ENCODE measurements around the gene PROM1. TPM values are rescaled to one million over a fixed set of nuclear protein-coding genes. Genes with fewer than 3 reads are reported as not detected.

Gene PROM1
- total RNA-seq, 1 donor = under 0.01 TPM

DNA sequence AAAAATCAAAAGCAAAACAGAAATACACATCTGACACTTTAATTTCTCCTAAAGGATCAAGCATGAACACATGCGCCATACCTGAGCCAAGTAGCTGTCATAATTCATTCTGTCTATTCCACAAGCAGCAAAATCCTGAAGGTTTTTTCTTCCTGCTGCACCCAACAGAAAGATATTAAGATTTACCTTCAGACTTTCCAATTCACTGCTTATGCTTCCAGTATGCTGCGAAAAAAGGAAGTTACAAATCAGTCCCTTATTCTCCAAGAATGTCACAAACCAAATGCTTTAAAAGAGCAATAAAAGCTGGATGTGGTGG, 91.7 kb downstream of the PROM1 start:
- TF ChIP-seq, protein P1, sequence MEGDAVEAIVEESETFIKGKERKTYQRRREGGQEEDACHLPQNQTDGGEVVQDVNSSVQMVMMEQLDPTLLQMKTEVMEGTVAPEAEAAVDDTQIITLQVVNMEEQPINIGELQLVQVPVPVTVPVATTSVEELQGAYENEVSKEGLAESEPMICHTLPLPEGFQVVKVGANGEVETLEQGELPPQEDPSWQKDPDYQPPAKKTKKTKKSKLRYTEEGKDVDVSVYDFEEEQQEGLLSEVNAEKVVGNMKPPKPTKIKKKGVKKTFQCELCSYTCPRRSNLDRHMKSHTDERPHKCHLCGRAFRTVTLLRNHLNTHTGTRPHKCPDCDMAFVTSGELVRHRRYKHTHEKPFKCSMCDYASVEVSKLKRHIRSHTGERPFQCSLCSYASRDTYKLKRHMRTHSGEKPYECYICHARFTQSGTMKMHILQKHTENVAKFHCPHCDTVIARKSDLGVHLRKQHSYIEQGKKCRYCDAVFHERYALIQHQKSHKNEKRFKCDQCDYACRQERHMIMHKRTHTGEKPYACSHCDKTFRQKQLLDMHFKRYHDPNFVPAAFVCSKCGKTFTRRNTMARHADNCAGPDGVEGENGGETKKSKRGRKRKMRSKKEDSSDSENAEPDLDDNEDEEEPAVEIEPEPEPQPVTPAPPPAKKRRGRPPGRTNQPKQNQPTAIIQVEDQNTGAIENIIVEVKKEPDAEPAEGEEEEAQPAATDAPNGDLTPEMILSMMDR (IDR thresholded peaks at IDR 0.05; ENCODE audit: insufficient read depth, low read depth, low read length) = no peak
- no peak overlapping the region for H3K4me3 ChIP-seq (ENCODE audit: low read depth, low read length)
- DNase-seq (ENCODE audit: low read depth) = no peak

DNA sequence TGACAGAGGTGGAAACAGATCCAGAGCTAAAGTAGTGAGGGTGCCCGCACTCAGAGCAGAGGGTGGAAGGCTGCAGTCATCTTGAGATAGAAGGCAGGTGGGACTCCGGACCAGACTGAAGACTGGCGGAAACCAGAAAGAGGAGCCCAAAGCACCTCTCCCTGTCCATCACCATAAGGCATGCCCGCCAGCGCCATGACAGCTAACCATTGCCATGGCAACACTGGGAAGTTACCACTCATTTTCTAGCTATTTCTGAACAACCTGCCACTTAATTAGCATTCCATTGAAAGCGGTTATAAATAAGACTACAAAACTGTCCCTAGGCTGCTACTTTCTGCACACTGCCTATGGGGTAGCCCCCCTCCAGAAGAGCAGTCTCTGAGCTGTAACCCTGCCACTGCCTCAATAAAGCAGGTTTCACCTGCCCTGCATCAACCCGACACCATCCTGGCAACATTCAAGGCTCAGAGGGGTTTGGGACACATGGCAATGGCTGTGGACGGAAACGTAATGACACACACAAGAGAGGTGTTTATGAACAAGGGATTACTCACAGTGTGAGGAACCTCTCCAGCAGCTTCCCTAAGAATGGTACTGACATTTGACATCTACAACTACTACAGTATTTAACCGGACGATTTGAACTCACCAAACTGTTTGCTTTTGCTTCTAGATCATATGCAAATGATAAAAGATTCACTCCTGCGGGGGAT, 93.1 kb downstream of the PROM1 start:
- no peak overlapping the region for H3K4me3 ChIP-seq (ENCODE audit: low read depth, low read length)
- DNase-seq (ENCODE audit: low read depth) = no peak
- TF ChIP-seq, protein P1 (IDR thresholded peaks at IDR 0.05; ENCODE audit: insufficient read depth, low read depth, low read length) = no peak

DNA sequence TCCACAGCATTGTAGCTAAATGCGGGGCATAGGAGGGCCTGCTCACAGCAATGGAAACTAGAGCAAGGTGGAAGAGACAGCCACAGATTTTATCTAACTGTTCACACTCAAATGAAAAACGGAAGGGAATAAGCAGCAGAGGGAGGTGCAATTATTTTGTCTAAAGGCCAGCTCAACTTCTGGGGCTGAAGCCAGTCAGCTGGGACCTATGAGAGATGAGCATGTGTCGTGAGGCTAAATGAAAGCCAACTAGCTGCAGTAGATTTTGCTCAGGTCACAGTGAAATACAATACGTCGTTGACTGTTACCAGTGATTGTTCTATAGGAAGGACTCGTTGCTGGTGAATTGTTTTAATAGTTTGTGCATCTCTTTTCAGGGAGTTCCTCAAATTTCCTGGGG, 94.4 kb downstream of the PROM1 start:
- no peak overlapping the region for H3K4me3 ChIP-seq (ENCODE audit: low read depth, low read length)
- TF ChIP-seq, protein P1 (IDR thresholded peaks at IDR 0.05; ENCODE audit: insufficient read depth, low read depth, low read length) = no peak
- no peak for DNase-seq (ENCODE audit: low read depth)

DNA sequence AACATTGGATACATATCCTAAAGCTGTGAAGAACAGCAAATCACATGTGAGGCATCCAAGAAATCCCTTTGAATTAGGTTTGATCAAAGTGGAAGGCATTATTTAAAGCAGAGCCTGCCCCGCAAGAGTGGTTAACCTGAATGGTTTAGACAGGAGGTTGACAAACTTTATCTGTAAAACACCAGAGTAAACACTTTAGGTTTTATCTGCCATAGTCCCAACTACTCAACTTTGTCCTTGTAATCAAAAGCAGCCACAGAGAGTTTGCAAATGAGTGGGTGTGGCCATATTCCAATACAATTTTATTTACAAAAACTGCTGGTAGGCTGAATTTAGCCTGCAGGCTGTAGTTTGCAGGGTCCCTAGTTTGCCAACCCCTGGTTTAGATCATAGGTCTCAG, 95.6 kb downstream of the PROM1 start:
- TF ChIP-seq, protein P1 (IDR thresholded peaks at IDR 0.05; ENCODE audit: insufficient read depth, low read depth, low read length) = no peak
- DNase-seq (ENCODE audit: low read depth) = no peak
- H3K4me3 ChIP-seq (ENCODE audit: low read depth, low read length) = no peak overlapping the region

DNA sequence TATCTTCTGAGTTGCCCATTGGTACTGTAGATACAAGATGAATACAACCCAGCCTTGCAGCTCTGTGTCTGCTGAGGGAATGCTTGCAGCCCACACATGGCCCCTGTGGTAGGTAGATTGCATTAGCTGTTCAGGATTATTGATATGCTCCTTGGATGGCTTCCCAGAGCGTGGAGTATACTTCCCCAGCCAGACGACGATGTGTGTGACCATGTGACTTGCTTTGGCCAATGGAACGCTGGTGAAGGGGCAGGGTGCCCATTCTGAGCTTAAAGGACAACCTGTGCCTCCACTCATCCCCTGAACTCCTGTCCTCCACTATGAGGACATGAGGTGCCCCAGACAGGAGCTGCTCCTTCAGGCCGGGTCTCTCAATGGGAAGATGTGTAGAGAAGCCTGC, 96.9 kb downstream of the PROM1 start:
- no peak overlapping the region for H3K4me3 ChIP-seq (ENCODE audit: low read depth, low read length)
- TF ChIP-seq, protein P1 (IDR thresholded peaks at IDR 0.05; ENCODE audit: insufficient read depth, low read depth, low read length) = no peak

DNA sequence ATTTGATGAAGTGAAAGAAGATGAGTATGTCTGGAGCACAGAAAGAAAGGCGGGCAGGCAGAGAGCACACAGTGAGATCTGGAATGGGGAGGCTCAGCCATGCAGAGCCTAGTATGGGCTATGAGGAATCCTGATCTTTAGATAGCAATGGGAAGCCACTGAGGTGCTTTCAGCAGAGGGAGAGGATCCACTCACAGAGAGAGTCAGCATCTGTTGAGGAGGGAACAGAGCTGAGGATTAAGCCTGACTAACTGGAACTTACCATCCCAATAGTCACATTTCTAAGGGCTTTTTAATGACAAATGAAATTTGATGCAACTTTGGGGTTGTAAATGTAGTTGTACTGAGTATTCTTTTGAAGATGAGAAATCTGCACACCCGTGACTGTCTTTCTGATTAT, 100.2 kb downstream of the PROM1 start:
- no peak overlapping the region for H3K4me3 ChIP-seq (ENCODE audit: low read depth, low read length)
- no peak for DNase-seq (ENCODE audit: low read depth)
- TF ChIP-seq, protein P1 (IDR thresholded peaks at IDR 0.05; ENCODE audit: insufficient read depth, low read depth, low read length) = no peak

More for the DNA sequence above, 96.9 kb downstream of the PROM1 start:
- DNase-seq (ENCODE audit: low read depth) = no peak

All from fibroblast of villous mesenchyme (primary cell).